HG03457 (cell line): ENCODE measurements around the gene KISS1.

Experiments
- ATAC-seq: cut with Tn5 transposase; IDR thresholded peaks from one replicate; pipeline ENCODE4 v1.9.1; 2021; ENCODE audit warnings: moderate number of reproducible peaks; ENCODE audit not compliant: unreplicated experiment

KISS1 gene

DNA sequence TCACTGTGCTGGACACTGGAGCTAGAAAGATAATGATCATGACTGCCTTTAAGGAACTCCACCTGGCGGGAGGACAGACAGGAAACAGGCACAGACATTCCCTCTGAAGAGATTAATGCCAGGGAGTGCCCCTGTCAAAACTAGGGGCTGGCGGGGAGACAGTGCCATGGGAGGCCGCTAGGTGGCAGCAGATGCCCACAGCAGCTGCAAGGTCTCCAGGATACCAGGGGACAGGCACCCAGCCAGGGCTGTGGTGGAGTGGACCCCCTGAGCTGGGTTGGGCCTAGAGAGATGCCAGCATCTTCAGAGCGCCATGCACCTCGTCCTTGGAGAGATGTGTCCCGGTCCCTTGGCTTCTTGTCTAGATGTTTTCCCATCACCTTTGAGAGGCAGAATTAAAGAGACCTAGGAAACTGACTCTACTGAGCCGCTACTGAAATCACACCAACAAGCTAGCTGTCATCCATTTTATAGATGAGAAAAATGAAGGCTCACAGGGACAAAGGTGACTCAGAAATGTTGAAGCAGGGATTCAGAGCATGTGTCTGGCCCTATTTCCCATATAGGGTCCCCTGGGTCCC lies 33.7 kb downstream of the KISS1 start:
- no peak for ATAC-seq

DNA sequence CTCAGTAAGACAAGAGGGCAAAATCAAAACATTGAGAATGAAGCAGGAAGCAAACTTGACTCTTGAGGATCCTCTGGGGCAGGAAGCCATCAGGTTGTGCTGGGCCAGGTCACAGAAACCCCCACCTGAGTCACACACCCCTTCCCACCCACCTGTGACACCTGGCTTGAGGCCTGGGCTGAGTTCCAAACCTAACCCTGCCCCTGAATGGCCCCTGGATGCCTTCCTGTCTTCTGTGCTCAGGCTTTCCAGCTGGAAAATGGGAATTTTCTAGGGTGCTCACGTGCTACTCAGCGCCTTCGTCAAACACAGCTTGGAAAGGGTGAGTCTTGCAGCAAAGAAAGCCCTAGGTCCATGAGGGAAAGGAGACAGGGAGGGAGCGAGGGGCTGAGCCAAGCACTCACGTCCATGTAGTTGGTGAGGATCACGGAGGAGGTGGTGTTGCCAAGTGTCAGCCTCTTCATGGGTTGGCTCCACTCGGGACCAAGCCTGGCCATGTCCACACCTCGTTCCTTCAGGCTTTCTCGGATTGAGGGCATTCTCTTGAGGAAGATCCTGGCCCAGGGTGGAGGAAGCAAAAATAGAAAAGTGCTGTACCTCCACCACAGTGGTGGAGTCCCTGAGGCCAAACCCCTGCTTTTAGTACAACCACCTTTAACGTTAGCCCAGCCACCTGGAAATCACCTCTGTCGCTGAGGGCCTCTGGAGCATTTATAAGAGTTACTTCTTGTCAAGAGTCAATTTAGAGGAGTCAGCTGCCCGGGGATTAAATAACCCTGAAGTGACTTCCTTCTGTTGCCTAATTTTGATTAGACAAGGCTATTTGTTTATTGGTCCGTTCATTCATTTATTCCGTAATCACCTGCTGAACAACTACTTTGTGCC lies 34.4 kb downstream of the KISS1 start:
- no peak for ATAC-seq

- no peak for ATAC-seq
Measured at GRCh38 chr1:204157962-204158361, 38.3 kb downstream of the KISS1 start.

- ATAC-seq: no peak
Measured at GRCh38 chr1:204155881-204156280, 40.4 kb downstream of the KISS1 start.

DNA sequence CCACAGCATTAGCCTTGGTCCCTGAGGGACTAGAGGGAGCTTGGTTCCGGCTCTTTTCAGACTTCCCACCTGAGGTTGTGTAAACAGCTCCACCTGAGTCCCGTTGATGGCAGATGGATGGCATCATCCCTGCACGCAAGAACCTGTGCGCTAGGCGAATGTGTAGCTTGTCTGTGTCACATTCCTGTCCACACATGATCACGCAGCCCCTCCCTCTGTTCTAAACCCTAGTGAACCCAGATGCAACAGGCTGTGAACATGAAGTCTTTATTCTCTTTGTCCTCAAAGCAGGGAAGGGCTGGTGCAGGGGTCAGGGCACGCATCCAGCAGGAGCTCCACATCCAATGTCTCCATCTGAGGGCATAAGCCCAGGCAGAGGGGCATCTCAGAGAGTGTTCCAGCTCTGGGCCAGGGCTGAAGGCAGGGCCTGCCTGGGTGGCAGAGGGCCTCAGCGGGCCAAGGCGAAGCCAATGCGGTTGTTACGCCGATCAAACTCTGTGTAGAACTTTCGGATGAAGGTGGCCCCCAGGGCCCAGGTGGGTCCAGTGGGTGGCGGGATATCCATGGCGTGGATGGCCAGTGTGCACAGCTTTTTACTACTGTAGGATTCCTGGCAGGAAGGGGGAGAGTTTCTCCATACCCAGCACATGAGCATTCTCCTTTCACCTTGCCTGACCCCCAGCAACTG lies 41.6 kb downstream of the KISS1 start:
- no peak for ATAC-seq

GRCh38 chr1:204153667-204154066 lies 42.6 kb downstream of the KISS1 start:
- no peak for ATAC-seq

- no peak for ATAC-seq
Measured at GRCh38 chr1:204152310-204153044, 43.8 kb downstream of the KISS1 start.

DNA sequence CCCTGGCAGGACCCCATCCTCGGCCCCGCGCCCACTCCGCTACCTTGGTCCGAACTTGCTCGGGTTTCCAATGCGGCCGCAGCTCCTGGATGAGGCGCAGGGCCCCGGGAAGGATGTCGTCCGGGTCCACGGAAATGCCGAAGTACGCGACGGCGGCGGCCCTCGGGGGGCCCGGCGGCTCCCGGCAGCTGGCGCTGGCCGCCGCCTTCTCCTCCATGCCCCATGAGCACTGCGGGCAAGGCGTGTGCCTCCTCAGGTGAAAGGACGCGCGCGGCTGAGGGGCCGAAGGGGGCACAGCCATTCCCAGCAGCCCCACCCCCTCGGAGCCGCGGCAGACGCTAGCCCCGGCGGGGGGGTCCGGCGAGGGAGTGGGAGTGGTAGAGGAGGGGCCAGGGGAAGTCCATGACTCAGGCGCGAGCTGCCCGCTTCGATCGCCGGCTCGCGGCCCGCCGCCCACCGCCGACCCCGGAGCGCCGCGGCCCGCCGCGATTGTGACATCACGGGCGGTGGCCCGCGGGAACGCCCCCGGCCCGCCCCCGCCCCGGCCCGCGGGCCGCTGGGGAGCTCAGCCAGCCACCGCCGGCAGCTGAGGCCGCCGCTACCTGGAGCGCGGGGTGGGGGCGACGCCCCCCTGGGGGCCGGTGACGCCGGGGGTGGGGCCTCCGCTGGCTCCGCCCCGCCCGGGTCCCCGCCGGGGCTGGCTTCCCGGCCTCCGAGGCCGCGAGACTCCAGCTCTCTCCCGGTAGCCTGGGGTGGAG lies 44.6 kb downstream of the KISS1 start, which contains the start of gene ETNK2:
Gene ETNK2 (minus strand): TSS at position 493 of the 758 bp plus-strand sequence. CDS start 192 bp downstream, at position 301.
- no peak for ATAC-seq

GRCh38 chr1:204150702-204151551 lies 45.4 kb downstream of the KISS1 start:
- ATAC-seq: no peak

DNA sequence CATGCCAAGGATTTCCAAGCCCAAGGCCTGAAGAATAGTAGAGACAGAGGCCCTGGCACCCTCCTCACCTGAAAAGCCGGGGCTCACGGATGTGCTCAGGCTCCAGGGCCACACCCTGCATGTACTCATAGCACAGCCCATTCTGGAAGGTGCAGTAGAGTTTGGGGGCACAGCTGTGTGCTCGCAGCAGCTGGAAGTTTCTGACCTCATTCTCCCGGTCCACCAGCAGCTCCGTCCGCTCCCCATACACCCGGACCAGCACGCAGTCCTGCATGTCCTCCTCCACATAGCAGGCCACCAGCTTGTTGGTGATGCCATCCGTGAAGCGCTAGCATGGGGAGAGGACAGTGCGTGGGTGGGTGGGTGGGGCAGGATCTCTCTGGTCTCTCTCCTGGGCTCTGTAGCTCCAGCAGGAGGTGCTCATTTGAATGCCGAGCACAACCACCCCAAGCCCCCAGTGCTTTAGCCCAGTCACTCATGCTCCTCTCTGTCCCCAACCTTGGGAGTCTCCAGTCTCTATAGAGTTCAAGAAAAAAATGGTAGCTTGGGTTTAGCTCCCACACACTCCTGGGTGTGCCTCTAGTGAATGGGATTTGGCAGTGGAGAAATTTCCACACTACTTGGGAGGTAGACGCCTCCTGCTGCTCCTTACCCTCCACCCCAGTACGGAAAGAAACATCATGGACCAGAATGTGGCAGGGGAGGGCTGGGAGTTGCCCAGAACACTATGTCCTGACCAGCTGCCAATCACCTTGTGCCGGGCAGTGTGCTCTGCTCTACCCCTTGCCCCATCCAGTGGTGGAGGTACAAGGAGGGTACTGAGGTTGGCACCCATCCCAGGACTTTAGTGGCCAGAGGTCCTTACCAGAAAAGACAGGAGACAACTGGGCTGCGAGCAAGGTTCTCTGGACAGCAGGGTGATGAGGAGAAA lies 46.4 kb downstream of the KISS1 start:
- ATAC-seq: no peak

DNA sequence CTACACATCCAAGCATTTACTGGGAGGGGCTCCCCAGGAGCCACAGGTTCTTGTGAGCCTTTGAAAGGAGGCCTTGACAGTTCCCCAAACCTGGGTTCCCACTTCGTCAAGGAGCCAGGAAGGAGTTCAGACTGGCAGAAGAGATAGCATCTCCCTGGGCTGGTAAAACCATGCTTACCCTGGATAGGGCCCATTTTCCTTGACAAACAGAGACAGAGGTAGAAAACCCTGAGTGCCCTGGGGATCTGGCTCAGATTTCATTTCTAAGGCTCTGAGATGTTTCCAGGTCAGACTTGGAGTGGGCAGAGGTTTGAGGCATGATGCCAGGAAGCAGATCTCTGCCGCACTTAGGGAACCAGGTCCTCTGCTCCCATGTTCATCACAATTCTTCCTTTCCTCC lies 47.2 kb downstream of the KISS1 start:
- no peak for ATAC-seq

GRCh38 chr1:204147406-204148383 lies 48.6 kb downstream of the KISS1 start:
- ATAC-seq: no peak

- ATAC-seq: no peak
Measured at GRCh38 chr1:204146965-204147364, 49.3 kb downstream of the KISS1 start.

DNA sequence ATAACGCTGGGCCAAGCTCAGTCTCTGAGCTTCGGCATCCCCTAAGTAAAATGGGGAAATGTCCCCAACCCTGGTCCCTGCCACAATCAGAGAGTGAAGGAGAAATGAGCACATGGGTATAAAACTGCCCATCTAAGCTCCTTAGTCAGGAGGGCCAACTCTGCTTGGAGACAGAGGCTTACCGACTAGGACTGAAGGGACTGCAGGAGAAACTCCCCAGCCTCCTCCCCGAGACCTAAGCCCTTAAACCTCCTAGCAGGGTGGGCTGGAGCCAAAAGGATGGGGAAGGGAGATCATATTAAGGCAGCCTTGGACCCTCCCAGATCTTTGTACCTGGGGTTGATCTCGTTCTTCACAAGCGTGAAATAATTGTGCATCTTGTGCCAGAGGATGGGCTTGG lies 50.0 kb downstream of the KISS1 start:
- no peak for ATAC-seq

DNA sequence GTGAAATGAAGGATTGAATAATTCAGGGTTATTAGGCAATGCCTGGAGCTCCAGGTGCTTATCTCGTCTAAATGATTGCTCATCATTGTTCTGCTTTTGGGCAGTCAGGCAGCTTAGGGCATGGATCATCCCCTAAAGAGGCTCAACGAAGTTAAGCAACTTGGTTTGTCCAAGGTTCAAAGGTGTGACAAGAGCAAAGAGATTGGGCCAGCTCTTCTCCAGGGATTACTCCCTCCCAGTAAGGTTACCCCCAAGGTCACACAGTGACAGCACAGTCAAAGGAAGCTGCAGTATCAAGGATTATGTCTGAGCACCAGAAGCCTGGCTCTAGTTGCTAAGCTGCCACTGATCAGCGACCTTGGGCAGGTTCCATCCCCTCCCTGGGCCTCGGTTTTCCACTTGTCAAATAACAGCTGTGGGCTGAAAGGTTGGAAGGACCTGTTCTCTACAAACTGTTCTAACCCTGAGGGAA lies 51.2 kb downstream of the KISS1 start:
- no peak for ATAC-seq

- ATAC-seq: no peak
Measured at GRCh38 chr1:204143276-204144041, 52.8 kb downstream of the KISS1 start.
